ENCODE measurements around the gene CDR2. TPM values are rescaled to one million over a fixed set of nuclear protein-coding genes. Genes with fewer than 3 reads are reported as not detected.
A peak's percentile ranks its signal among the peaks of the same experiment; 100 is the strongest.

Gene CDR2
- total and polyA plus RNA-seq, 9 of the 15 experiments (the other 6 are each of a cell fraction or from before 2014, with no cell fraction given): 4.6 to 30.3 (median 19.9) TPM

GRCh38 chr16:22374311-22375116 is at the start of gene CDR2 (continued):
- TF ChIP-seq ZNF318 (IDR thresholded peaks at IDR 0.05; ENCODE audit: borderline replicate concordance in 1 of 2, low read depth in 1 of 2) (no peak), YY1 (IDR thresholded peaks at IDR 0.05; ENCODE audit: borderline replicate concordance in 1 of 3, control insufficient read depth in 1 of 3, extremely low read depth in 1 of 3, insufficient read depth in 3 of 3, insufficient read length in 1 of 3, insufficient replicate concordance in 2 of 3, low read depth in 1 of 3, low read length in 2 of 3) (peak in 1 of 3 experiments; percentile 10), RBBP5 (IDR thresholded peaks at IDR 0.05; ENCODE audit: borderline replicate concordance, insufficient read depth, low read length, poor library complexity, severe bottlenecking) (peak; percentile 77), ZNF57 (CRISPR knock-in tag; IDR thresholded peaks at IDR 0.05) (no peak), LEF1 (IDR thresholded peaks at IDR 0.05) (no peak), PBX2 (CRISPR knock-in tag; IDR thresholded peaks at IDR 0.05; ENCODE audit: low read depth) (peak; percentile 96), PBX2 (tag; conservative IDR thresholded peaks at IDR 0.05; ENCODE audit: low read depth) (peak; percentile 99), SMARCE1 (IDR thresholded peaks at IDR 0.05) (0 out of 2 replicates have a peak, but pooled peaks have one; percentile 39), ZEB2 (IDR thresholded peaks at IDR 0.05) (no peak), STAT6 (CRISPR knock-in tag; IDR thresholded peaks at IDR 0.05) (no peak; the same call in 1 of the 2 replicates), ZNF76 (CRISPR knock-in tag; IDR thresholded peaks at IDR 0.05; ENCODE audit: borderline replicate concordance) (no peak), STAG1 (CRISPR knock-in tag; IDR thresholded peaks at IDR 0.05; ENCODE audit: borderline replicate concordance) (no peak)
